Left lung (tissue), 10 donors: ENCODE data around the gene SCAANT1. TPM values are rescaled to one million over a fixed set of nuclear protein-coding genes. Genes with fewer than 3 reads are reported as not detected.

Experiments
- ATAC-seq: fragments of 200-7000 bp; cut with Tn5 transposase; one replicate; pipeline ENCODE4 v1.9.1; 2020; ENCODE audit warnings: moderate library complexity
- DNase-seq, 4 donors: peaks; one replicate each; pipeline ENCODE4 v3.0.0-alpha.2; 2013 to 2020
- H3K27ac ChIP-seq, 2 donors: fragments of 200-600 bp; sonication (generic) in 1 of 2; one replicate each; pipeline versions ENCODE4 v1.5.0 to v1.8.0; 2020 to 2021
- H3K27me3 ChIP-seq, 2 donors: fragments of 200-600 bp; sonication (generic) in 1 of 2; one replicate each; pipeline versions ENCODE4 v1.5.0 to v1.8.0; 2020 to 2021
- H3K36me3 ChIP-seq, 2 donors: fragments of 200-600 bp; sonication (generic) in 1 of 2; one replicate each; pipeline versions ENCODE4 v1.5.0 to v1.8.0; 2020 to 2021
- H3K4me1 ChIP-seq, 2 donors: fragments of 200-600 bp; one replicate each; pipeline ENCODE4 v1.8.0; 2021
- H3K4me3 ChIP-seq, 2 donors: fragments of 200-600 bp; sonication (generic) in 1 of 2; one replicate each; pipeline versions ENCODE4 v1.5.0 to v1.8.0; 2020 to 2021; ENCODE audit warnings: mild to moderate bottlenecking in 1 of 2
- H3K9me3 ChIP-seq, 2 donors: fragments of 200-600 bp; sonication (generic) in 1 of 2; one replicate each; pipeline versions ENCODE4 v1.5.0 to v1.8.0; 2020 to 2021
- CTCF ChIP-seq, 2 donors: fragments of 200-600 bp; sonication (generic) in 1 of 2; IDR thresholded peaks; one replicate each; pipeline versions ENCODE4 v1.5.0 to v1.8.0; 2021; ENCODE audit warnings: antibody characterized with exemption in 2 of 2
- intact Hi-C, 2 donors: fragments of 100-400 bp; cut with DNase I; formaldehyde crosslinking; loops; one replicate each; pipeline versions ENCODE4 v1.11.2 to v1.14.2; 2022
- polyA plus RNA-seq, 6 donors: library from polyadenylated mRNA; unstranded; fragments of 120-200 nt; gene quantifications; one replicate each; pipeline ENCODE4 v1.2.1, GENCODE V29; 2013; ENCODE audit not compliant: insufficient read length in 6 of 6
- total RNA-seq, 2 donors: library from RNA; stranded (reverse); fragmentation: NEBNext Ultra II Directional; extraction: Animal tissue kit (Norgen Biotek cat#: 25700); gene quantifications; one replicate each; pipeline ENCODE4 v1.2.1, GENCODE V29; 2021
- donor health status: DM: no; HTN: yes; CAD: no.
- donor health status: DM: no; HTN: no; CAD: no.

SCAANT1 gene
- total and polyA plus RNA-seq, 8 donors = 1.1 to 2.7 (median 1.7) TPM; not detected in 3

GRCh38 chr3:63920001-63920400, 7.8 kb upstream of the SCAANT1 start:
- intact Hi-C loops = no loop called here
- H3K9me3 ChIP-seq = no peaks in the 10 kb centered on the region
- H3K4me1 ChIP-seq = peaks cover 0 to 43% of the 10 kb centered on the region in 2 donors
- H3K27me3 ChIP-seq = no peaks in the 10 kb centered on the region
- DNase-seq = no peak
- H3K4me3 ChIP-seq = no peak overlapping the region
- ATAC-seq = no peak
- H3K36me3 ChIP-seq = peaks cover 0 to 45% of the 10 kb centered on the region in 2 donors
- H3K27ac ChIP-seq = no peak overlapping the region
- TF ChIP-seq CTCF (IDR thresholded peaks at IDR 0.05) = no peak

DNA sequence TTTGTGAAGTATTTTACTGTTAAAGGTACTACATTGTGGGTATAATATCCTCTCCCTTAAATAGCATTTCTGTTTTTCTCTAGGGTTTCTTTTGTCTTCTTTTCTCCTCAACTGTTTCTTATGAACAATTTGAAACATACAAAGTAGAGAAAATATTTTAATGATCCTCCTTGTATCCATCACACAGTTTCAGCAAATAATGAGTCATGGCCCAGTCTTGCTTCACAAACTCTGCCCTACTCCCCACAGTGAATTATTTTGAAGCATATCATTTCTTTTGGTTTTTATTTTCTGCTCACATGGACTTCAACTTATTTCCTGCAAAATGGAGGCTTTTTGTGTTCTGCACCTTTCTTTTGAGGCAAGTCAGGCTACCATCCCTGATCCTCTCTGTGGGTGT, 6.1 kb upstream of the SCAANT1 start:
- Histone ChIP-seq H3K4me3 (no peak overlapping the region), H3K4me1 (peaks cover 2 to 54% of the 10 kb centered on the region in 2 donors), H3K27ac (no peak overlapping the region), H3K27me3 (no peaks in the 10 kb centered on the region), H3K36me3 (peaks cover 0 to 49% of the 10 kb centered on the region in 2 donors), H3K9me3 (no peaks in the 10 kb centered on the region)
- DNase-seq (no peak), ATAC-seq (peak; percentile 18)
- TF ChIP-seq CTCF (IDR thresholded peaks at IDR 0.05) = no peak
- intact Hi-C loops = no loop called here

DNA sequence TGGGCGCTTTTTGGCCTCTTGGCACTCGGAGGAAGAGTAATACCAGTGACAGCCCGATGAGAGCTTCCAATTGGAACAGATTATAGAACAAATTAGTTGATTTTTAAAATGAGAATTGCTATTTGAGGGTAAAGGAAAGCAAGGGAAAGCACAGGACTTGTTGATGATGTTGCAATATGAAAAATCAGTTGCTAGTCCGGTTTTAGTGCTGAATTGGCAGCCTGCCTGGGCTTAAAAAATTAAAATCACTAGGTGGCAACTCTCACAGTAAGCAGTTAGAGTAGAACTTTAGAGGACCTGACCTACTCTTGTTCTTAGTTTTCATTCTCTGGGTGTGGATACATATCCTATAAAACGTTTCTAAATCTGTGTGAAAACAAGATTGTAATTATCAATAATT, 2.1 kb upstream of the SCAANT1 start:
- peak; percentile 9 for ATAC-seq
- Histone ChIP-seq H3K4me1 (peaks cover 14 to 55% of the 10 kb centered on the region in 2 donors), H3K27ac (peak overlapping the region; percentile 45 to 53), H3K4me3 (no peak overlapping the region), H3K36me3 (peaks cover 0 to 38% of the 10 kb centered on the region in 2 donors), H3K27me3 (no peaks in the 10 kb centered on the region), H3K9me3 (no peaks in the 10 kb centered on the region)
- DNase-seq = peak in 1 of 4 donors; percentile 78
- TF ChIP-seq CTCF (IDR thresholded peaks at IDR 0.05) = no peak
- intact Hi-C loops = no loop called here

DNA sequence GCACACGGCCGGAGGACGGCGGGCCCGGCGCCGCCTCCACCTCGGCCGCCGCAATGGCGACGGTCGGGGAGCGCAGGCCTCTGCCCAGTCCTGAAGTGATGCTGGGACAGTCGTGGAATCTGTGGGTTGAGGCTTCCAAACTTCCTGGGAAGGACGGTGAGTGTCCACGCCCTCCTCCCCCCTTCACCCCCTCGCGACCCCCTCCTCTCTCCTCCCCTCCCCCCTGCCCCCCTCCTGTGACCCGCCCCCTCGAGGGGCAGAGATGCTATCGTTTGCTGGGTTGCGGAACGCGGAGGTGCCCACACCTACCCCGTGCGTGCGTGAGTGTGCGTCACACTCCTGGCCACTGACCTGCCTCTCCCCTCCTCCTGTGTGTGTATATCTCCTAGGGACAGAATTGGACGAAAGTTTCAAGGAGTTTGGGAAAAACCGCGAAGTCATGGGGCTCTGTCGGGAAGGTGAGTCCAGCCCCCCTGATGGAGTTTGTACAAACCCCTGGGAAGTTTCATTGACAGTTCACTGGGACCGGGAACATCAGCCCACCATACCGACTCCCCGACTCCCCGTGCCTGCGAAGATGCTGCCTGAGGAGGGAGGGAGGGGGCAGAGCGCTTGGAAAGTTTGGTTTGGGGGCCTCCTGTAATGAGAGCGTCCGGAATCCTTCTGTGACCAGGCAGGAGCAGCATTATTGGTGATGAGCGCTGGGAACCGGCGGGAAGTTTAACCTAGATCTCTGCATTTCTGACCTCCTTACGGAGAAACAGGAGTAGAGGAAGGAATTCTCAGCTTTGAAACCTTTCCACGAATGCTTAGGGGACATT, 795 bp upstream of the SCAANT1 start:
- Histone ChIP-seq H3K9me3 (no peaks in the 10 kb centered on the region), H3K27me3 (no peaks in the 10 kb centered on the region), H3K36me3 (peaks cover 0 to 35% of the 10 kb centered on the region in 2 donors), H3K27ac (peak overlapping the region; percentile 98 to 99), H3K4me1 (peaks cover 14 to 47% of the 10 kb centered on the region in 2 donors), H3K4me3 (peak overlapping the region; percentile 61 to 75)
- intact Hi-C loops = no loop called here
- ATAC-seq (peak; percentile 46), DNase-seq (peak in 3 of 4 donors; percentile 70 to 82 (median 70))
- TF ChIP-seq CTCF (IDR thresholded peaks at IDR 0.05) = no peak

DNA sequence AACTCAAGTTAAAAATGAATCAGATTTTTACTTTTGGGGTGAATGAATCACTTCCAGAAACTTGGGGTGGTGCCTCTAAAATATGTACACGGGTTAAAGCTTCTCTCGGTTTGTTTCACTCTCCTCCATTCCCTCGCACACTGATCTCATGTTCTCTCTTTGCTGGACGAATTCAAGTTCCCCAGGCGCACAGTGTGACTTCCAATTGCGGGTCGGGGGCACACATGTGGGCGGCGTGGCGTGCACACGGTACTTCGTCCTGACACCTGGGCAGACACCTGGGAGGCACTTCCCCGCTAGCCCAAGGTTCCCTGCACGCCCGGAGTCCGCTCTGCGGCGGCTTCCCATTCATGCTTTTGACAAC, 692 bp downstream of the SCAANT1 start:
- H3K36me3 ChIP-seq = peaks cover 0 to 20% of the 10 kb centered on the region in 2 donors
- no peak for DNase-seq
- intact Hi-C loops = no loop called here
- no peaks in the 10 kb centered on the region for H3K27me3 ChIP-seq
- peaks cover 14 to 47% of the 10 kb centered on the region in 2 donors for H3K4me1 ChIP-seq
- H3K9me3 ChIP-seq = no peaks in the 10 kb centered on the region
- H3K4me3 ChIP-seq = peak overlapping the region; percentile 61 to 75
- no peak for ATAC-seq
- H3K27ac ChIP-seq = peak overlapping the region; percentile 98 to 99
- no peak for TF ChIP-seq CTCF (IDR thresholded peaks at IDR 0.05)
